Metanephros (tissue), 2 donors: ENCODE measurements around the gene SERINC3. TPM values are rescaled to one million over a fixed set of nuclear protein-coding genes. Genes with fewer than 3 reads are reported as not detected.

ENCODE experiments used
- small RNA-seq: library from RNA; depleted of rRNA; stranded (forward); fragments of <200 nt; gene quantifications from one replicate; pipeline ENCODE3, GENCODE V24; 2014; ENCODE audit warnings: low replicate concordance
- total RNA-seq: library from RNA; depleted of rRNA; stranded (reverse); fragments of >200 nt; gene quantifications from one replicate; pipeline ENCODE4 v1.2.3, GENCODE V29; 2014

Gene SERINC3
- total RNA-seq = 56.0 TPM

DNA sequence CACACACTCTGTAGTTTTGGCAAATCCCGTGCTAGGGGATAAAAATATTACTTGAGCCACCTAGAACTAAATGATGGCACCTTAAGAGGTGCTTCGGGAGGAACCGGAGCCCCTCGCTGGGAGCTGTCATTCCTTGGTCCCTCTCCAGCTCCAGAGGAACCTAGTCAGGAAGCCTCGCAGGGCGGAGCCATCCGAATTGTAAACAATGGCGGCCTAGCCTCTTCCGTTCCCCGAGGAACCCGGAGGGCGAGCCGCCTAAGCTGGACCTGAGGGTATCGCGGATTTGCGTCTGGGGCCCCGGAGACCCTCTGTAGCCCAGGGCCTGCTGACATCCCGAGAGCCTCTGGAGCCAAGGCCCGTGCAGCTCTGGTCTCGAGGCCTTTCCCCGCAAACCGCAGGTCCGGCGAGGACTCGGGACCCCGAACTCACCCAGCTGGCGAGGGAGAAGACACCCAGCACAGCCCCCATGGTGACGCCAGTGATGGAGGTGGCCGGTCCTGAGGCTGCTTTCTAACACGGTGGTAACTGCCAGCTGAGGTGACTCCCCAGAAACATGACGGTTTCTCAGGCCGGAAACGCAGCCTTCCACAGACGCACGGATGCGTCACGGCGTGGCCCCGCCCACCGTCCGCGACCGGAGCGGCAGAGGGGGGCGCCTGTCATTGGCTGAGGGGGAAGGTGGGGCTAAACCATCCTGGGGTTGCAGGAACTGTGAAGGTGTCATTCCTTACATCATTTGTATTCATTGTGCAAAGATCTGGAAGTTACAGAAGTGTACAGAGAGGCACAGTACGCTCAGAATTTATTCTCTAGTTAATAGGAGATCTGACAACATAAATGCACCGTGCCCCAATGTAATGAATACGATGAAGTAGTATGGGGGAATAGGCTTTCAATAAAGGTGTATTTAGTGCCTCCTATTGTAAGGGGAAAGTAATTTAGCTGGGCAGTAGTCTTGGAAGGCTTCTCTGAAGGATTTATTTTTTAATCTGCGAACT lies at the start of gene SERINC3:
Gene SERINC3 (minus strand): TSS at position 587 of the 998 bp plus-strand sequence. CDS start 119 bp downstream, at position 468.

DNA sequence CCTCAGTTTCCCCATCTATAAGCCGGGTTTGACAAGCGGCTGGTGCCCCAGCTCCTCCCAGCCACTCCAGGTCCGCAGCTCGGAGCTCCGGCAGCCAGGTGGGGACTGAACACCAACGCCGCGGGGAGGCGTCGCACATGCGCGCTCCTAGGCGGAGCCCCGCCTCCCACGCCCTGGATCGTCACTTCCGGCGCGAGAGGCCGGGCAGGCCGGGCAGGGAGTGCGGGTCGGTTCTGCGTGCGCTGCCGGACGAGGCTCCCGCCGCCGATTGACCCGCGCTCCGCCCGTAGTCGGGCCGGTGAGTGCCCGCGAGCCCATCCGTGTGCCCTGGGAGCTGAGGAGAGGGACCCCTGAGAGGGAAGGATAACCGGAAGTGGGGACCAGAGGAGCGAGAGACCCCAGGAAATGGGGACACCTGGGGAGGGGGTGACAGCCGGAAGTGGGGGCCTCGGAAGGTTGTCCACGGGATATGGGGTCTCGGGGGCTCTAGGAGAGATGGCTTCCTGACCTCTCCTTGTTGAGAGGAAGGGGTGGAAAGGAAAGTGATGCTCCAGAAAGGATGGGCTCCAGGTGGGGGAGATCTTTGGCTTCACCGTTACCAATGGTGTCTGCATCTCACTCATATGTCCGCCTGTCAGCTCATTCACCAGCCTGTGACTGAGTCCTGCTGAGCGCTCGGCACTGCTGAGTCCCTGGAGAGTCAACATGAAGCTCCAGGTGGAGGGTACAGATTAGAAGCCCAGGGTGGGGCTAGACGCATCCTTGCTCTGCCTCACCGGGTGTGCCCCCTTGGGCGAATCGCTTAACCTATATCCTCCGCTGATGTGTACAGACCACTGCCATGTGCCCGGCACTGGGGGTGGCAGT lies 45.9 kb downstream of the SERINC3 start, which contains the start of gene TTPAL:
Gene TTPAL (plus strand): TSS at position 181 of the 867 bp plus-strand sequence. CDS start 4,126 bp downstream, outside the sequence.

Small RNAs within 50 kb of the gene (small RNA-seq; reads per million reads assigned to genes)
- gene RPL37AP1 = 1.2 reads per million, percentile 84 among the genes with 10 or more reads in this experiment

Other genes with a start within 250 kb of the SERINC3 start
- 9.8 TPM for gene FITM2, start 210.9 kb downstream of the SERINC3 start, total RNA-seq
- gene R3HDML, start 185.0 kb downstream of the SERINC3 start, total RNA-seq = not detected
- 28.7 TPM for gene HNF4A, start 166.4 kb downstream of the SERINC3 start, total RNA-seq
- gene TTPAL, start 46.2 kb downstream of the SERINC3 start, total RNA-seq = 9.4 TPM
- gene PKIG, start 60.5 kb upstream of the SERINC3 start, total RNA-seq = 39.8 TPM
- 5.2 TPM for gene ADA, start 129.6 kb upstream of the SERINC3 start, total RNA-seq
- not detected for gene CCN5, start 193.3 kb upstream of the SERINC3 start, total RNA-seq
- gene KCNK15, start 223.8 kb upstream of the SERINC3 start, total RNA-seq = 0.23 TPM